ENCODE results near the gene NOL7.

The NOL7 gene
- 70.9 to 208 reads per million in 2 experiments for total RNA-seq

DNA sequence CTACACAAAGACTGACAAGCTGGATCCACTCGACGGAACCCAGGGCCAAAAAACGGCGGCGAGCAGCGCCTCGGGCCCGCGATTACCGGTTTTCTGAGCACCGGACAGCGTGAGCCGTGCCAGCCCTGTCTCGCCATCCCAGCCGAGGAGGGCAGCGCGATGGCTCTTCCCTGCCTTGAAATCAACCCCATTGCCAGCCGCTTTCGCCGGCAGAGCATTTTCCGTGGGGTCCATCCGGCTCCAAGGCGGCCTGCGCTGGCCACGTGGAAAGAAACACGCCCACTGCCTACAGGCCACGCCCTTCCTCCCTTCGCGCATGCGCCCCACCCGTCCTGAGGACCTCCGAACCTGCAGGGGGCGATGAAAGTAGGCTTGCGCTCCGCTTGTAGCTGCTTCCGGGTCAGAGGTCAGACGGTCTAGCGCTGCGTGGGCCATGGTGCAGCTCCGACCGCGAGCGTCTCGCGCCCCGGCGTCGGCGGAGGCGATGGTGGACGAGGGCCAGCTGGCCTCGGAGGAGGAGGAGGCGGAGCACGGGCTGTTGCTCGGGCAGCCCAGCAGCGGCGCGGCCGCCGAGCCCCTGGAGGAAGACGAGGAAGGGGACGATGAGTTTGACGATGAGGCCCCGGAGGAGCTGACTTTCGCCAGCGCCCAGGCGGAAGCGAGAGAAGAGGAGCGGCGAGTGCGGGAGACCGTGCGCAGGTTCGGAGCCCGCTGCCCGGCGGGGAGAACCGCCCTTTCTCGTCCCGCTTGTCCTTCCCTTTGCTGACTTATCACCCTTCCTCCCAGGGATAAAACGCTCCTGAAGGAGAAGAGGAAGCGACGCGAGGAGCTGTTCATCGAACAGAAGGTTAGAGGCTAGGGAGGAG is at the start of gene NOL7:
Gene NOL7 (plus strand): TSS at position 410 of the 866 bp plus-strand sequence. CDS start 24 bp downstream, at position 434.
- DNase-seq (ENCODE audit: low read depth), result peak; percentile 98

DNA sequence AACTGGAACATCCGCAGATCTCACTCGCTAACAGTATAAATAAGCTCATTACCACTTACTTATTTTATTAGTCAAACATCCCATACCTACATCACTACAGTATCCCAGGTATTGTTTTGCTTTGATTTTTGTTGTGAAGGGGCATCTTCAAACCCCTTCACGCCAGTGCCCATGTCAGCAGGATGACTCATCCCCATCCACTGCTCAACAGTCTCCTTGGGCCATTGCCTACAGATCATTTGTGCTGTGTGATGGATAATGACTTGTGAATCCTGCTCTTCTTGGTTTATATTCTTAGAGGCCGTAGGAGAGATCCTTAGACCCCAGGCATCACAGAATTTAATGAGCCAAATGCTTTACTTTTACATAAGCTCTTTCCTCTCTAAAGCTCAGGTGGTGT is 49.2 kb upstream of the NOL7 start:
- DNase-seq (ENCODE audit: low read depth), result no peak

- no peak for DNase-seq (ENCODE audit: low read depth)
Measured at GRCh38 chr6:13566500-13566899, 48.6 kb upstream of the NOL7 start.

- no peak for DNase-seq (ENCODE audit: low read depth)
Measured at GRCh38 chr6:13568970-13569369, 46.2 kb upstream of the NOL7 start.

DNA sequence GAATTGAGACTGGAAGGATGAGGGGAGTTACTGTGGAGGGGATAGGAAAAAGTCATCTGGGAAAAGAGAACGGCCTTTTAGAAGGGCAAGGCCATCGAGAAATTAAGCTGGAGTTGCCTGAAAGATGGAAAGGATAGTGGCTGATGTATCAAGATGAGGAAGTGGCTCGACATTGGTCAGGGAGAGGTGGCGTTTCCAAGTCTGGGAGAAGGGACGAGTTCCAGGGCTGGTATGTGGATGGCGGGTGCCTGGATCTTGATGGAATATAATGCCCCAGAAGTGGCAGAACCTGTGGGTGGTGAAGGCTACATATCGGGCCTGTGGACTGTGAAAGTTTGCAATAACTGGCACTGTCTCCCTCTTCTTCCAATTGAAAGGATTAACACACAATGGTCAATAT is 42.9 kb upstream of the NOL7 start:
- no peak for DNase-seq (ENCODE audit: low read depth)

- DNase-seq (ENCODE audit: low read depth), result no peak
Measured at GRCh38 chr6:13572951-13573654, 42.0 kb upstream of the NOL7 start.

DNA sequence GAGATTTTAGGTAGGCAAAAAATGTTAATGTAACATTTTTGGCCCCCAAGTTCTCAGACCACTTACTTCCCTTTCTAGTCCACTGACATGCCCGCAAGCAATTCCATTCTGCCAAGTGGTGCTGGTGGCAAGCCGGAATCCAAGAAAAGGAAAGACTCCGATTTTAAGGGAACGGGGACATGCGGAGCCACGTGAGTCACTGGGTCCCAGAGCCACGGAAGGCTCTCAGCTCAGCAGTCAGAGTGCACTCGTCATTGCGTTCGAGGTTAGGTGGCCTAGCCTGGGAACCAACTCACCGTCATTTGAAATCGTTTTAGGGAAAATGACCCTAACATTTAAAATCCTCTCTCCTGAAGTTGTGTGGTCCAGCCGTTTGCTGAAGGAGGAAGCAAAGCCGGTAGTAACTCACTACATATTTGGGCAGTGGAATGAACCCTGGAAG is 41.4 kb upstream of the NOL7 start:
- DNase-seq (ENCODE audit: low read depth), result no peak

- DNase-seq (ENCODE audit: low read depth), result peak; percentile 85
Measured at GRCh38 chr6:13574149-13574570, 41.0 kb upstream of the NOL7 start.

GRCh38 chr6:13574571-13575376 is 40.4 kb upstream of the NOL7 start, which contains the start of gene SIRT5:
Gene SIRT5, plus strand, starts transcription at chr6:13574601. Its CDS starts 9,510 bp downstream, at chr6:13584111.
- peak; percentile 57 for DNase-seq (ENCODE audit: low read depth)

GRCh38 chr6:13575377-13575775 is 39.8 kb upstream of the NOL7 start:
- DNase-seq (ENCODE audit: low read depth), result no peak

GRCh38 chr6:13576017-13576416 is 39.1 kb upstream of the NOL7 start:
- no peak for DNase-seq (ENCODE audit: low read depth)

GRCh38 chr6:13577926-13578325 is 37.2 kb upstream of the NOL7 start:
- no peak for DNase-seq (ENCODE audit: low read depth)

DNA sequence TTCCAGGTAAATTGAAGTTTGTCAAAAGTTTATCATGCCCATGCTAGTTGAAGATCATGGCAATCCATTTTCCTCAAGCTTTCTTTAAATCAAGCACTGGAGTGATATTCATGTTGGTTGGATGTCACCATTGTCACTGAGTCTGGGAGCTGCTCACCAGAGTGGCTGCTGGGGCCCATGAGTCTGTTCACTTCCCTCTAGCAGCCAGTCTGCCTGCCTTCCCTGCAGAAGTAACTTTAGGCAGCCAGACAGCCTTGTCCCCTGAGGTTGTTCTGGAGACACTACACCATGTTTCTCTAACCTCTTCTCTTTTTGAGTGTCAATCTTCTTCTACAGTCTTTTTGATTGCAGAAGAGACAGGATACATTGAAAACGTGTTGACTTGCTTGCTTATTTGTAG is 35.2 kb upstream of the NOL7 start:
- no peak for DNase-seq (ENCODE audit: low read depth)

- DNase-seq (ENCODE audit: low read depth), result no peak
Measured at GRCh38 chr6:13581700-13582229, 33.4 kb upstream of the NOL7 start.

DNA sequence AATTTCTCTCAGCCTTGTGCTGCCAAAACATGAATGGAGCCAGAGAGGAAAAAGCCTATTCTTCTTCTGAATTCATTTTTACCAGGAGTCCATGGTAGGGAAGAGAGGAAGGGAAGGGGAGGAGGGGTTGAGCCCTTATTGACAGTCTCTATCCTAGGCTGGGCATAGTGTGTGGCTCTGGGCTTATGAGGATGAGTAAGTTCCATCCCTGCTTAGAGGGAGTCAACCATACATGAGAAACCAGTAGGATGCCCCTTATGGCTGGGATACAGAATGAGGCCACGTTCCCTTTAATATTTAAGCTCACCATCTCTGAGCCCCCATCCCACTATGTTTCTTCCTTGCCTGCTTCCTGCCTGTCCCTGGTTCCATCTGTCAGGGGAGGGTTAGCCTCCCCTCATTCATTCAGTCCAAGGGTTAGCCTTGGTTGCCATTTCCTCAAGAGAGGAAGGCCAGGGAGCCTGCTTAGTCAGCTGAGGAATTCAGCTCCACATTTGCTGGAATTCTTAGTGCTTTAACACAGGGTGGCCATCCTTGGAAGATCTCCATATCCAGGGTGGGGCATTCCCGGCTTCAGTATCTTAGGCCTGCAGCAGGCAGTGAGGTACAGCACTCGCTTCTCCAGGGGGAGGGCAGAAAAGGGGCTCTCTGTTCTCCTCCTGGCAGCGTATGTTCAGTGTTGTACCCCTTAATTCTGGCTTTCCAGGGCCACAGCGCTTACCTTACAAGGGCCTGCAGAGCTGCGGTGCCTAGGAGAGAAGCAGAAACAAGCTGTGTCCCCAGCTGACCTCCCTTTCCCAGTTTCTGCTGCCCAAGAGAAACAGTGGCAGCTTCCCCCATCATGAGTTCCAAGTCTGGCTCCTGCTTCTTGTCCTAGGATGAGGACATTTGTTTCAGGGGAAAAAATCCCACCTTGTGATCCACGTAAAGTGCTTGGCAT is 28.3 kb upstream of the NOL7 start:
- DNase-seq (ENCODE audit: low read depth), result no peak

DNA sequence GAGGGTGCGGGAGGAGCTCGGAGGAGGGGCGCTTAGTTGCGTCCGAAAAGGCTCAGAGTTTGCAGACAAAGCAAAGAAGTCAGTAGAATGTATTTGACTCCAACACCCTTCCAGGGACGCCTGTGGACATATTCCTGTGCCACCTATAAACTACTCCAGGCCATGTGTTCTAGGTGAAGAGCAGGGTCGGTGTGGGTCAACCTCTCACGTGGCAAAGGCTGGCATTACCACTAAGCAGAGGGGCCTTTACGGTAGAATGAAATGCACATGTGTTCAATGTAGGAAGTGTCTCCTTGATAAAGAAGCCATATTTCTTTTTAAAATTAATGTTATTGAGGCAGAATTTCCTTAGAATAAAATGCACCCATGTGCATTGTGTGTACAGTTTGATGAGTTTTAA is 25.3 kb upstream of the NOL7 start:
- no peak for DNase-seq (ENCODE audit: low read depth)

DNA sequence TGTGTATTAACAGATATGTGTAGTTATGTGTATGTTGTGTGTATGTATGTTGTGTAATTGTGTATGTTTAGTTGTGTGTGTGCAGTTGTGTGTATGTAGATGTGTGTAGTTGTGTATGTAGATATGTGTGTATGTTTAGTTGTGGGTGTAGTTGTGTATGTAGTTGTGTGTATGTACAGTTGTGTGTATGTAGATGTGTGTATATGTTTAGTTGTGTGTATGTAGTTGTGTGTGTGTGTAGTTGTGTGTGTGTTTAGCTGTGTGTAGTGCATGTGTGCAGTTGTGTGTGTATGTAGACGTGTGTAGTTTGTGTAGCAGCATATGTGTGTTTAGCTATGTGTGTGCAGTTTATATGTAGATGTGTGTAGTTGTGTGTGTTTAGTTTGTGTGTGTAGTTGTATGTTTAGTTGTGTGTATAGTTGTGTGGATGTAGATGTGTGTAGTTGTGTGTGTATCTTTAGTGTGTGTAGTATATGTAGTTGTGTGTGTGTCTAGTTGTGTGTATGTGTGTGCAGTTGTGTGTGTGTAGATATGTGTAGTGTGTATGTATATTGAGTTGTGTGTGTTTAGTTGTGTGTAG is 24.5 kb upstream of the NOL7 start:
- no peak for DNase-seq (ENCODE audit: low read depth)

DNA sequence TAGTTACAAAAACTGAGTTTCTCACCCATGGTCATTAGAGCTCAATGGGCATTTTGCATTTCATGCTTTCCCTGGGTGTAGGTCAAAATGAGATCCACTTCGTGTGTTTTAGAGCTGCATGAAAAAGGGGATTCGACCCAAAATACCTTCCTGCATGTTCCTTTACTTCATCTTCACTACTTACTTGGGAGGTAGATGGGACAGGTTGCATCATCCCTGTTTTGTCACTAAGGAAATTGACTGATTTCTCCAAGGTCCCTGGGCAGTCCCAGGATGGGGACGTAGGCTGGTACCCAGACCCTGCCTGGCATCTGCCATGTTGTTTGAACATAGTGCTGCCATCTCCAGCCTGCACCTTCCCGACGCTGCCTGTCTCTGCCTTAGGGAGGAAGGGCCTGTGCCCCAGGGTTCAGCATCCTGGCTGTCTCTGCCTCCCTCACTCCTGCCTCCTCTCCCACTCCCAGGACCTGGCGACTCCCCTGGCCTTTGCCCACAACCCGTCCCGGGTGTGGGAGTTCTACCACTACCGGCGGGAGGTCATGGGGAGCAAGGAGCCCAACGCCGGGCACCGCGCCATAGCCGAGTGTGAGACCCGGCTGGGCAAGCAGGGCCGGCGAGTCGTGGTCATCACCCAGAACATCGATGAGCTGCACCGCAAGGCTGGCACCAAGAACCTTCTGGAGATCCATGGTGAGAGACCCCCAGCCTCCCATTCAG is 23.8 kb upstream of the NOL7 start:
- no peak for DNase-seq (ENCODE audit: low read depth)

DNA sequence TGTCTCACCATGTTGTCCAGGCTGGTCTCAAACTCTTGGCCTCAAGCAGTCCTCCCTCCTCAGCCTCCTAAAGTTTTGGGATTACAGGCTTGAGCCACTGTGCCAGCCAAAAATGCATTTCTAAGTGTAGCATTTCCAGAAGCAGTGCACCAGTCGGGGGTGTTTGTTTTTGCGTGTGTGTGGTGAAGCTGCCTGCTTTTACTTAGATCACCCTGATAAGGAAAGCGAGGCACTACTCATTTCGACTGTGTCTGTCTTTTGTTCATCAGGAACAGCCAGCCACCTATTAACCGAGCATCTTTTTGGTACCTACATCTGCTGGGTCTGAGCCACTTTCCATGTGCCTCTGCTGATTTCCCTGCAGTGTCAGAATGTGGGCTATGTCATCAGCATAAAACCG is 22.0 kb upstream of the NOL7 start:
- no peak for DNase-seq (ENCODE audit: low read depth)

GRCh38 chr6:13593720-13594119 is 21.4 kb upstream of the NOL7 start:
- no peak for DNase-seq (ENCODE audit: low read depth)

Data from T follicular helper cell (primary cell).